GM19324 (cell line): ENCODE results near the gene BNIP5.
A peak's percentile ranks its signal among the peaks of the same experiment; 100 is the strongest.
"Not testable (repeated sequence)": the region's sequence is repeated elsewhere in the genome, so short reads cannot be mapped to it uniquely, and the experiment has no call there.

Experiments used
- ATAC-seq: cut with Tn5 transposase; IDR thresholded peaks from one replicate; pipeline ENCODE4 v1.9.1; 2021; ENCODE audit warnings: mild to moderate bottlenecking, moderate library complexity; ENCODE audit not compliant: unreplicated experiment, low FRiP score

BNIP5 gene

GRCh38 chr6:36367743-36368142, 31.1 kb upstream of the BNIP5 start:
- no peak for ATAC-seq

GRCh38 chr6:36364669-36365479, 28.2 kb upstream of the BNIP5 start:
- ATAC-seq = no peak

GRCh38 chr6:36364061-36364635, 27.5 kb upstream of the BNIP5 start:
- ATAC-seq = not testable (repeated sequence)

GRCh38 chr6:36363371-36363752, 26.7 kb upstream of the BNIP5 start:
- ATAC-seq = not testable (repeated sequence)

- no peak for ATAC-seq
Measured at GRCh38 chr6:36362551-36363370, 26.1 kb upstream of the BNIP5 start.

GRCh38 chr6:36361071-36361470, 24.4 kb upstream of the BNIP5 start:
- ATAC-seq = no peak

- no peak for ATAC-seq
Measured at GRCh38 chr6:36360241-36361054, 23.8 kb upstream of the BNIP5 start.

- ATAC-seq = peak; percentile 42
Measured at GRCh38 chr6:36358226-36358915, 21.7 kb upstream of the BNIP5 start.

GRCh38 chr6:36357872-36358225, 21.2 kb upstream of the BNIP5 start:
- ATAC-seq = no peak

GRCh38 chr6:36355819-36356218, 19.1 kb upstream of the BNIP5 start:
- ATAC-seq = no peak

GRCh38 chr6:36353411-36353915, 16.8 kb upstream of the BNIP5 start:
- ATAC-seq = no peak

GRCh38 chr6:36352477-36353157, 15.9 kb upstream of the BNIP5 start:
- no peak for ATAC-seq

GRCh38 chr6:36350681-36351571, 14.2 kb upstream of the BNIP5 start:
- ATAC-seq = no peak

- ATAC-seq = no peak
Measured at GRCh38 chr6:36350082-36350481, 13.4 kb upstream of the BNIP5 start.

GRCh38 chr6:36349240-36349639, 12.6 kb upstream of the BNIP5 start:
- no peak for ATAC-seq

GRCh38 chr6:36347621-36348020, 10.9 kb upstream of the BNIP5 start:
- ATAC-seq = no peak

- ATAC-seq = no peak
Measured at GRCh38 chr6:36346486-36347273, 10.0 kb upstream of the BNIP5 start.
